Measurements from ENCODE around the gene SRCAP.

GRCh38 chr16:30766933-30767284 is 67.9 kb downstream of the SRCAP start:
- TF ChIP-seq, protein P1, sequence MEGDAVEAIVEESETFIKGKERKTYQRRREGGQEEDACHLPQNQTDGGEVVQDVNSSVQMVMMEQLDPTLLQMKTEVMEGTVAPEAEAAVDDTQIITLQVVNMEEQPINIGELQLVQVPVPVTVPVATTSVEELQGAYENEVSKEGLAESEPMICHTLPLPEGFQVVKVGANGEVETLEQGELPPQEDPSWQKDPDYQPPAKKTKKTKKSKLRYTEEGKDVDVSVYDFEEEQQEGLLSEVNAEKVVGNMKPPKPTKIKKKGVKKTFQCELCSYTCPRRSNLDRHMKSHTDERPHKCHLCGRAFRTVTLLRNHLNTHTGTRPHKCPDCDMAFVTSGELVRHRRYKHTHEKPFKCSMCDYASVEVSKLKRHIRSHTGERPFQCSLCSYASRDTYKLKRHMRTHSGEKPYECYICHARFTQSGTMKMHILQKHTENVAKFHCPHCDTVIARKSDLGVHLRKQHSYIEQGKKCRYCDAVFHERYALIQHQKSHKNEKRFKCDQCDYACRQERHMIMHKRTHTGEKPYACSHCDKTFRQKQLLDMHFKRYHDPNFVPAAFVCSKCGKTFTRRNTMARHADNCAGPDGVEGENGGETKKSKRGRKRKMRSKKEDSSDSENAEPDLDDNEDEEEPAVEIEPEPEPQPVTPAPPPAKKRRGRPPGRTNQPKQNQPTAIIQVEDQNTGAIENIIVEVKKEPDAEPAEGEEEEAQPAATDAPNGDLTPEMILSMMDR (conservative IDR thresholded peaks at IDR 0.05) = no peak
- no peak for TF ChIP-seq EZH2 (IDR thresholded peaks at IDR 0.05; ENCODE audit: low read depth)

Data from PC-9 (cell line).